ENCODE results near the gene ZNF487. TPM values are rescaled to one million over a fixed set of nuclear protein-coding genes. Genes with fewer than 3 reads are reported as not detected.

Gene ZNF487
- total and polyA plus RNA-seq, 2 of the 13 experiments (the other 11 are each of a cell fraction or from before 2014, with no cell fraction given), result 7.4 to 8.8 TPM

DNA sequence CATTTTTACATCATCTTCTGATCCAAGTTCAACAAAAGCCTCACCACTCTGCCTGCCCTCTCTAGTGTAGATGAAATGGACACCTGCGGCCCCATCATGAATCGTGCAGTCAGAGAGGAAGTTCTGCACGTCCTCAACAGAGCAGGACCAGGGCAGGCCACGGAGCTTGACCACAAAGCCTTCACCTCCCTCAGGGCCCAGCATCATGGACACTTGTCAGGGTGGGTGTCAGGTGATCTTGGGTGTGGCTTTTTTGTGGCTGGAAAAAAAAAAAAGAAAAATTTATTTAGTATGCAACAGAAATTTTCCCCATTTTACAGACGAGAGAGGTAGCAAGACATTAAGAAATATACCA, 49.3 kb upstream of the ZNF487 start:
- Histone ChIP-seq H3K27me3 (ENCODE audit: control insufficient read depth in 1 of 2, insufficient read depth in 2 of 2, low read length in 2 of 2) (no peaks in the 10 kb centered on the region), H3K79me2 (ENCODE audit: insufficient read depth, low read length) (peaks cover 50% of the 10 kb centered on the region), H4K20me1 (ENCODE audit: insufficient read depth, low read length) (peaks cover 72% of the 10 kb centered on the region), H3K4me3 (replicated peaks in 1 of 3; ENCODE audit: insufficient read depth in 1 of 3, low read depth in 2 of 3, low read length in 3 of 3) (no peak overlapping the region), H3K9ac (ENCODE audit: insufficient read depth, low read depth, low read length) (no peak overlapping the region), H2AFZ (ENCODE audit: low read length) (no peak overlapping the region), H3K9me3 (ENCODE audit: low read length) (no peaks in the 10 kb centered on the region), H3K4me2 (ENCODE audit: low read depth, low read length) (no peak overlapping the region), H3K4me1 (ENCODE audit: insufficient read depth, low read length) (peaks cover 56% of the 10 kb centered on the region), H3K27ac (ENCODE audit: extremely low read length, insufficient read depth, low read length) (no peak overlapping the region), H3K36me3 (replicated peaks in 1 of 2; ENCODE audit: control insufficient read depth in 1 of 2, insufficient read depth in 2 of 2, low read length in 2 of 2) (peaks cover 25 to 64% of the 10 kb centered on the region in 2 experiments)
- 97% methylated on average over 5 of the region's 5 CpGs for WGBS (ENCODE audit: low lambda C conversion rate)
- DNase-seq (ENCODE audit: low spot score) (no peak), ATAC-seq (no peak), FAIRE-seq (no peak)
- ChIA-PET POLR2A (no interaction called here), CTCF (ENCODE audit: low intra/inter-chr PET ratio, low total read pairs) (no interaction called here)
- no TSS peak for BruUV-seq (replicated peaks)
- intact Hi-C loops (cut with micrococcal nuclease; ENCODE audit: unreplicated experiment) (no loop called here), in situ Hi-C loops (cut with HindIII; ENCODE audit: extremely low pct_ligation_motif_present, low pct_unique_long_range_greater_than_20kb) (no loop called here)
- TF ChIP-seq, protein P1, sequence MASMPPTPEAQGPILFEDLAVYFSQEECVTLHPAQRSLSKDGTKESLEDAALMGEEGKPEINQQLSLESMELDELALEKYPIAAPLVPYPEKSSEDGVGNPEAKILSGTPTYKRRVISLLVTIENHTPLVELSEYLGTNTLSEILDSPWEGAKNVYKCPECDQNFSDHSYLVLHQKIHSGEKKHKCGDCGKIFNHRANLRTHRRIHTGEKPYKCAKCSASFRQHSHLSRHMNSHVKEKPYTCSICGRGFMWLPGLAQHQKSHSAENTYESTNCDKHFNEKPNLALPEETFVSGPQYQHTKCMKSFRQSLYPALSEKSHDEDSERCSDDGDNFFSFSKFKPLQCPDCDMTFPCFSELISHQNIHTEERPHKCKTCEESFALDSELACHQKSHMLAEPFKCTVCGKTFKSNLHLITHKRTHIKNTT (CRISPR knock-in tag; IDR thresholded peaks at IDR 0.05), result no peak
- no peak for TF ChIP-seq NFKBIZ (CRISPR knock-in tag; IDR thresholded peaks at IDR 0.05)
- no peak for TF ChIP-seq POLR2G (IDR thresholded peaks at IDR 0.05; ENCODE audit: low read depth, low read length)
- TF ChIP-seq, protein P2, sequence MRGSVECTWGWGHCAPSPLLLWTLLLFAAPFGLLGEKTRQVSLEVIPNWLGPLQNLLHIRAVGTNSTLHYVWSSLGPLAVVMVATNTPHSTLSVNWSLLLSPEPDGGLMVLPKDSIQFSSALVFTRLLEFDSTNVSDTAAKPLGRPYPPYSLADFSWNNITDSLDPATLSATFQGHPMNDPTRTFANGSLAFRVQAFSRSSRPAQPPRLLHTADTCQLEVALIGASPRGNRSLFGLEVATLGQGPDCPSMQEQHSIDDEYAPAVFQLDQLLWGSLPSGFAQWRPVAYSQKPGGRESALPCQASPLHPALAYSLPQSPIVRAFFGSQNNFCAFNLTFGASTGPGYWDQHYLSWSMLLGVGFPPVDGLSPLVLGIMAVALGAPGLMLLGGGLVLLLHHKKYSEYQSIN (CRISPR knock-in tag; IDR thresholded peaks at IDR 0.05; ENCODE audit: borderline replicate concordance), result no peak

DNA sequence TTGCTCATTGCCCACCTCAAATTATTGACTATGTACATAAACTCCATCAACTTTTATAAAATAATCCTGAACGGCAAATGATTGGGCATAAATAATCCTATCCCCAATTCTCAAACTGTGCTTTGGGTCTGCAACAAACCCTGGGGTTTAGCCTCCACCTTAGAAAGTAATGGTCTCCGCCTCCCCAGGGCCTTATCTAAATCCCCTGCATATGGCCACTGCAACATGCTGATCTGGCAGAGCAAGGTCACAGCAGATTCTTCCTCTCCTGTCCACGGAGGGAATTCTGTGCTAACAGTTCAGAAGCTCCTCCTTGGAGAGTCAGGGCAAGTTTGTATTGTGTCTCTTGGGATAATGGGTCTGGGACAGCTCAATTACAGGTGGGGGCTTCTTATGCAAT, 47.0 kb upstream of the ZNF487 start:
- BruUV-seq (replicated peaks), result no TSS peak
- Histone ChIP-seq H2AFZ (ENCODE audit: low read length) (no peak overlapping the region), H3K4me3 (replicated peaks in 1 of 3; ENCODE audit: insufficient read depth in 1 of 3, low read depth in 2 of 3, low read length in 3 of 3) (no peak overlapping the region), H4K20me1 (ENCODE audit: insufficient read depth, low read length) (peaks cover 90% of the 10 kb centered on the region), H3K4me2 (ENCODE audit: low read depth, low read length) (no peak overlapping the region), H3K27me3 (ENCODE audit: control insufficient read depth in 1 of 2, insufficient read depth in 2 of 2, low read length in 2 of 2) (no peaks in the 10 kb centered on the region), H3K9ac (ENCODE audit: insufficient read depth, low read depth, low read length) (no peak overlapping the region), H3K4me1 (ENCODE audit: insufficient read depth, low read length) (peaks cover 59% of the 10 kb centered on the region), H3K27ac (ENCODE audit: extremely low read length, insufficient read depth, low read length) (no peak overlapping the region), H3K79me2 (ENCODE audit: insufficient read depth, low read length) (peaks cover 72% of the 10 kb centered on the region), H3K36me3 (replicated peaks in 1 of 2; ENCODE audit: control insufficient read depth in 1 of 2, insufficient read depth in 2 of 2, low read length in 2 of 2) (peaks cover 33 to 84% of the 10 kb centered on the region in 2 experiments), H3K9me3 (ENCODE audit: low read length) (no peaks in the 10 kb centered on the region)
- 56% methylated on average over 3 of the region's 3 CpGs for WGBS (ENCODE audit: low lambda C conversion rate)
- in situ Hi-C loops (cut with HindIII; ENCODE audit: extremely low pct_ligation_motif_present, low pct_unique_long_range_greater_than_20kb) (no loop called here), intact Hi-C loops (cut with micrococcal nuclease; ENCODE audit: unreplicated experiment) (no loop called here)
- ChIA-PET POLR2A (no interaction called here), CTCF (ENCODE audit: low intra/inter-chr PET ratio, low total read pairs) (interaction anchor here (0.6 to 1.1 kb wide), 2 partner anchors 46 to 72 kb away, joined by 3 to 4 read pairs; no protein-coding TSS in a partner anchor)
- ATAC-seq (peak; percentile 3; the same call in 1 of the 3 replicates), FAIRE-seq (no peak), DNase-seq (ENCODE audit: low spot score) (no peak)
- TF ChIP-seq ZNF446 (CRISPR knock-in tag; IDR thresholded peaks at IDR 0.05) (no peak), POLR2AphosphoS5 (IDR thresholded peaks at IDR 0.05; ENCODE audit: low read depth, low read length) (0 out of 2 replicates have a peak, but pooled peaks have one; percentile 11), ZNF616 (CRISPR knock-in tag; IDR thresholded peaks at IDR 0.05; ENCODE audit: low read depth) (no peak), RBM22 (optimal IDR thresholded peaks at IDR 0.05; ENCODE audit: low read length) (peak; percentile 95), ZNF557 (CRISPR knock-in tag; IDR thresholded peaks at IDR 0.05) (no peak)
- TF ChIP-seq, protein P3, sequence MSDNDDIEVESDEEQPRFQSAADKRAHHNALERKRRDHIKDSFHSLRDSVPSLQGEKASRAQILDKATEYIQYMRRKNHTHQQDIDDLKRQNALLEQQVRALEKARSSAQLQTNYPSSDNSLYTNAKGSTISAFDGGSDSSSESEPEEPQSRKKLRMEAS (IDR thresholded peaks at IDR 0.05), result 0 out of 2 replicates have a peak, but pooled peaks have one; percentile 6

All from HepG2 (cell line).